ENCODE measurements around the gene KYNU.
"Not testable (repeated sequence)": the region's sequence is repeated elsewhere in the genome, so short reads cannot be mapped to it uniquely, and the experiment has no call there.

The KYNU gene

GRCh38 chr2:142880279-142880678, 2.8 kb downstream of the KYNU start:
- Histone ChIP-seq H2AFZ (ENCODE audit: low read depth, low read length) (no peak overlapping the region), H3K4me2 (ENCODE audit: insufficient read depth, low read length) (no peak overlapping the region), H3K4me1 (ENCODE audit: insufficient read depth, low read length) (no peaks in the 10 kb centered on the region), H3K79me2 (ENCODE audit: insufficient read depth, low read length) (no peaks in the 10 kb centered on the region), H3K9ac (ENCODE audit: low read depth, low read length) (no peak overlapping the region), H4K20me1 (ENCODE audit: insufficient read depth, low read length) (no peaks in the 10 kb centered on the region), H3K36me3 (ENCODE audit: insufficient read depth, low read length) (no peaks in the 10 kb centered on the region), H3K9me3 (ENCODE audit: insufficient read depth, low read length, severe bottlenecking) (no peaks in the 10 kb centered on the region), H3K27ac (ENCODE audit: low read length) (no peak overlapping the region), H3K27me3 (ENCODE audit: insufficient read depth, low read length, poor library complexity) (no peaks in the 10 kb centered on the region), H3K4me3 (ENCODE audit: low read depth in 1 of 2, low read length in 2 of 2) (no peak overlapping the region)
- TF ChIP-seq EZH2 (IDR thresholded peaks at IDR 0.05; ENCODE audit: borderline replicate concordance, low read depth, low read length, severe bottlenecking) (no peak), CTCF (IDR thresholded peaks at IDR 0.05; ENCODE audit: borderline replicate concordance, extremely low read depth, low read length, poor library complexity, severe bottlenecking) (no peak)
- no peak for ATAC-seq (ENCODE audit: insufficient read depth, low read depth)
- DNase-seq = no peak

GRCh38 chr2:142881619-142882018, 4.2 kb downstream of the KYNU start:
- Histone ChIP-seq H3K4me2 (ENCODE audit: insufficient read depth, low read length) (no peak overlapping the region), H3K79me2 (ENCODE audit: insufficient read depth, low read length) (no peaks in the 10 kb centered on the region), H3K27ac (ENCODE audit: low read length) (no peak overlapping the region), H3K9me3 (ENCODE audit: insufficient read depth, low read length, severe bottlenecking) (no peaks in the 10 kb centered on the region), H4K20me1 (ENCODE audit: insufficient read depth, low read length) (no peaks in the 10 kb centered on the region), H3K27me3 (ENCODE audit: insufficient read depth, low read length, poor library complexity) (no peaks in the 10 kb centered on the region), H3K4me3 (ENCODE audit: low read depth in 1 of 2, low read length in 2 of 2) (no peak overlapping the region), H3K36me3 (ENCODE audit: insufficient read depth, low read length) (no peaks in the 10 kb centered on the region), H3K9ac (ENCODE audit: low read depth, low read length) (no peak overlapping the region), H2AFZ (ENCODE audit: low read depth, low read length) (no peak overlapping the region), H3K4me1 (ENCODE audit: insufficient read depth, low read length) (no peaks in the 10 kb centered on the region)
- ATAC-seq (ENCODE audit: insufficient read depth, low read depth) = no peak
- no peak for TF ChIP-seq CTCF (IDR thresholded peaks at IDR 0.05; ENCODE audit: borderline replicate concordance, extremely low read depth, low read length, poor library complexity, severe bottlenecking)
- no peak for TF ChIP-seq EZH2 (IDR thresholded peaks at IDR 0.05; ENCODE audit: borderline replicate concordance, low read depth, low read length, severe bottlenecking)
- DNase-seq = no peak

GRCh38 chr2:142882500-142882899, 5.0 kb downstream of the KYNU start:
- H3K9me3 ChIP-seq (ENCODE audit: insufficient read depth, low read length, severe bottlenecking); DNase-seq; H3K4me1 ChIP-seq (ENCODE audit: insufficient read depth, low read length); H3K27me3 ChIP-seq (ENCODE audit: insufficient read depth, low read length, poor library complexity); H3K27ac ChIP-seq (ENCODE audit: low read length); H3K9ac ChIP-seq (ENCODE audit: low read depth, low read length); H4K20me1 ChIP-seq (ENCODE audit: insufficient read depth, low read length); H2AFZ ChIP-seq (ENCODE audit: low read depth, low read length); H3K4me3 ChIP-seq (ENCODE audit: low read depth in 1 of 2, low read length in 2 of 2); H3K4me2 ChIP-seq (ENCODE audit: insufficient read depth, low read length); ATAC-seq (ENCODE audit: insufficient read depth, low read depth); H3K79me2 ChIP-seq (ENCODE audit: insufficient read depth, low read length); H3K36me3 ChIP-seq (ENCODE audit: insufficient read depth, low read length): not testable (repeated sequence)

- Histone ChIP-seq H3K9me3 (ENCODE audit: insufficient read depth, low read length, severe bottlenecking) (no peaks in the 10 kb centered on the region), H3K4me1 (ENCODE audit: insufficient read depth, low read length) (no peaks in the 10 kb centered on the region), H3K4me2 (ENCODE audit: insufficient read depth, low read length) (no peak overlapping the region), H3K36me3 (ENCODE audit: insufficient read depth, low read length) (no peaks in the 10 kb centered on the region), H3K9ac (ENCODE audit: low read depth, low read length) (no peak overlapping the region), H4K20me1 (ENCODE audit: insufficient read depth, low read length) (no peaks in the 10 kb centered on the region), H2AFZ (ENCODE audit: low read depth, low read length) (no peak overlapping the region), H3K27me3 (ENCODE audit: insufficient read depth, low read length, poor library complexity) (no peaks in the 10 kb centered on the region), H3K79me2 (ENCODE audit: insufficient read depth, low read length) (no peaks in the 10 kb centered on the region), H3K27ac (ENCODE audit: low read length) (no peak overlapping the region), H3K4me3 (ENCODE audit: low read depth in 1 of 2, low read length in 2 of 2) (no peak overlapping the region)
- DNase-seq = no peak
- no peak for ATAC-seq (ENCODE audit: insufficient read depth, low read depth)
- no peak for TF ChIP-seq CTCF (IDR thresholded peaks at IDR 0.05; ENCODE audit: borderline replicate concordance, extremely low read depth, low read length, poor library complexity, severe bottlenecking)
- no peak for TF ChIP-seq EZH2 (IDR thresholded peaks at IDR 0.05; ENCODE audit: borderline replicate concordance, low read depth, low read length, severe bottlenecking)
Measured at GRCh38 chr2:142883526-142883925, 6.1 kb downstream of the KYNU start.

All from DND-41 (cell line).